ENCODE measurements around the gene TRPM8. TPM values are rescaled to one million over a fixed set of nuclear protein-coding genes. Genes with fewer than 3 reads are reported as not detected.

TRPM8 gene
- total and polyA plus RNA-seq, 2 of the 8 experiments (the other 6 are each of a cell fraction or from before 2014, with no cell fraction given): 0.18 to 0.54 TPM

DNA sequence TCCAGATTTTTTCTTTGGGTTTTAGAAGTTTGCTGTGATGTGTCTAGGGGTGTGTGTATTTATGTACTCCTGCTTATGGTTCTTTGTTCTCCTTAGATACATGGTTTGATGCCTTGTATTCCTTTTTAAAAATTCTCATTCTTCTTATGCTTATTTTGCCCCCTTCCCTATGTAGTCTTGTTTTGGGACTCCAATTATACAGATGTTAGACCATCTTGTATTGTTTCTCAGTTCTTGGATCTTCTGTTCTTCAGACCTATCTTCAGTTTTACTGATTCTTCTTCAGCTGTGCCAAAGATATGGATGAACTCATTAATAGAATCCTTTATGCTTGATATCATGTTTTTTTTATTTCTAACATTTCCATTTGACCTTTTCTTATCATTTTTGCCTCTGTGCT is 34.8 kb upstream of the TRPM8 start:
- peaks cover 2 to 9% of the 10 kb centered on the region in 2 experiments; a peak in 3 of 4 replicates for H3K9me3 ChIP-seq (ENCODE audit: insufficient read depth in 2 of 2, low read depth in 1 of 2, low read length in 1 of 2)
- H2AK5ac ChIP-seq (ENCODE audit: low read depth, low read length): no peak overlapping the region
- no peak overlapping the region for H4K5ac ChIP-seq (ENCODE audit: insufficient read length, low read depth, low read length)
- ChIA-PET POLR2A (ENCODE audit: partially characterized antibody) (no interaction called here), CTCF (ENCODE audit: partially characterized antibody) (no interaction called here)
- no peak overlapping the region for H3K27ac ChIP-seq (ENCODE audit: low read depth, low read length)
- DNase-seq (ENCODE audit: low read depth in 1 of 2, low spot score in 2 of 2): no peak
- H2BK20ac ChIP-seq (ENCODE audit: low read length): no peak overlapping the region
- H3K9ac ChIP-seq (replicated peaks in 1 of 4; ENCODE audit: extremely low read depth in 1 of 4, low read depth in 3 of 4, low read length in 3 of 4): no peak overlapping the region
- no peak overlapping the region for H2BK15ac ChIP-seq (ENCODE audit: low read length)
- no peak overlapping the region for H3K4me3 ChIP-seq (ENCODE audit: extremely low read depth in 1 of 4, insufficient read depth in 2 of 4, low read depth in 3 of 4, low read length in 4 of 4)
- no peak overlapping the region for H3K4ac ChIP-seq (replicated peaks; ENCODE audit: insufficient read length, low read depth, low read length)
- H2BK5ac ChIP-seq (ENCODE audit: low read depth, low read length): no peak overlapping the region
- FAIRE-seq: no peak
- H4K20me1 ChIP-seq (replicated peaks in 1 of 2; ENCODE audit: control insufficient read depth in 1 of 2, insufficient read depth in 2 of 2, low read length in 2 of 2): no peaks in the 10 kb centered on the region
- H3K27me3 ChIP-seq (replicated peaks in 1 of 4; ENCODE audit: control insufficient read depth in 3 of 4, extremely low read depth in 1 of 4, insufficient read depth in 3 of 4, low read length in 3 of 4): no peaks in the 10 kb centered on the region
- H2BK120ac ChIP-seq (replicated peaks; ENCODE audit: low read depth, low read length): no peak overlapping the region
- H3K79me1 ChIP-seq (ENCODE audit: low read depth, low read length): no peaks in the 10 kb centered on the region
- no peak overlapping the region for H3K18ac ChIP-seq (ENCODE audit: extremely low read depth, low read length)
- H3K4me1 ChIP-seq (replicated peaks in 1 of 4; ENCODE audit: control insufficient read depth in 3 of 4, insufficient read depth in 4 of 4, low read length in 3 of 4): no peaks in the 10 kb centered on the region
- no peak overlapping the region for H3K56ac ChIP-seq (replicated peaks; ENCODE audit: insufficient read length, low read depth, low read length)
- H2BK12ac ChIP-seq (ENCODE audit: low read depth, low read length): no peak overlapping the region
- no peaks in the 10 kb centered on the region for H3K36me3 ChIP-seq (ENCODE audit: control insufficient read depth in 2 of 4, insufficient read depth in 4 of 4, low read length in 3 of 4)
- no peak overlapping the region for H4K8ac ChIP-seq (ENCODE audit: extremely low read depth, insufficient read depth, low read length)
- H3K4me2 ChIP-seq (ENCODE audit: insufficient read depth in 1 of 2, low read depth in 2 of 2, low read length in 2 of 2): no peak overlapping the region
- H2AFZ ChIP-seq (ENCODE audit: low read length): no peak overlapping the region
- H3K23me2 ChIP-seq (ENCODE audit: low read depth, low read length): no peaks in the 10 kb centered on the region
- H3K79me2 ChIP-seq (ENCODE audit: control insufficient read depth in 1 of 2, insufficient read depth in 2 of 2, low read length in 2 of 2): no peaks in the 10 kb centered on the region
- no peak overlapping the region for H3K14ac ChIP-seq (ENCODE audit: insufficient read length)
- no peak overlapping the region for H3K23ac ChIP-seq (ENCODE audit: insufficient read length)
- no peak for TF ChIP-seq RNF2 (IDR thresholded peaks at IDR 0.05; ENCODE audit: borderline replicate concordance, low read depth, low read length, missing control alignments, poor library complexity, severe bottlenecking)
- no peak for TF ChIP-seq KDM1A (IDR thresholded peaks at IDR 0.05; ENCODE audit: borderline replicate concordance, low read length)
- TF ChIP-seq NRF1 (IDR thresholded peaks at IDR 0.05; ENCODE audit: low read depth, low read length): no peak
- no peak overlapping the region for H4K91ac ChIP-seq (replicated peaks; ENCODE audit: insufficient read length, low read length)
